Breast epithelium (tissue), 3 donors: ENCODE results near the gene ACAA1.

ENCODE experiments used
- CTCF ChIP-seq, 3 donors: fragments of 450-650 bp; IDR thresholded peaks; one replicate each; pipeline ENCODE4 v1.5.1; 2016 to 2017; ENCODE audit warnings: antibody characterized with exemption in 3 of 3, mild to moderate bottlenecking in 3 of 3, moderate library complexity in 3 of 3
- POLR2A ChIP-seq: fragments of 450-650 bp; IDR thresholded peaks from one replicate; pipeline ENCODE4 v1.6.1; 2016; ENCODE audit warnings: antibody characterized with exemption, mild to moderate bottlenecking, moderate library complexity
- POLR2AphosphoS5 ChIP-seq, 3 donors: sonication (generic); formaldehyde crosslinking; IDR thresholded peaks; one replicate each; pipeline ENCODE4 v1.6.1; 2017; ENCODE audit warnings: antibody characterized with exemption in 3 of 3

GRCh38 chr3:38169027-38169317, 32.0 kb upstream of the ACAA1 start:
- no peak for TF ChIP-seq POLR2AphosphoS5 (IDR thresholded peaks at IDR 0.05)
- TF ChIP-seq POLR2A = no peak
- no peak for TF ChIP-seq CTCF (IDR thresholded peaks at IDR 0.05)
